Central memory CD8-positive, alpha-beta T cell (primary cell): ENCODE results near the gene GGT7.
"Not testable (repeated sequence)": the region's sequence is repeated elsewhere in the genome, so short reads cannot be mapped to it uniquely, and the experiment has no call there.

Experiments used
- ATAC-seq: fragments of 150-1000 bp; cut with Tn5 transposase; replicated peaks from 2 replicates; pipeline ENCODE4 v1.10.0; 2022; ENCODE audit warnings: mild to moderate bottlenecking, moderate FRiP score, moderate number of reproducible peaks; ENCODE audit not compliant: poor library complexity, severe bottlenecking; ENCODE audit errors: extremely low read depth
- DNase-seq, 2 donors: peaks; one replicate each; pipeline ENCODE4 v3.0.0; 2021; ENCODE audit warnings: low spot score in 2 of 2
- H3K27ac Mint-ChIP-seq: one replicate; pipeline ENCODE4 v1.8.0; 2022; ENCODE audit warnings: low read depth, mild to moderate bottlenecking, moderate library complexity, mixed read lengths
- H3K27me3 Mint-ChIP-seq: one replicate; pipeline ENCODE4 v1.8.0; 2022; ENCODE audit warnings: mixed read lengths
- H3K36me3 Mint-ChIP-seq: one replicate; pipeline ENCODE4 v1.8.0; 2022; ENCODE audit warnings: mild to moderate bottlenecking, moderate library complexity, mixed read lengths; ENCODE audit not compliant: insufficient read depth
- H3K4me1 Mint-ChIP-seq: one replicate; pipeline ENCODE4 v1.8.0; 2022; ENCODE audit warnings: mixed read lengths
- H3K4me3 Mint-ChIP-seq: one replicate; pipeline ENCODE4 v1.8.0; 2022; ENCODE audit warnings: mild to moderate bottlenecking, moderate library complexity, mixed read lengths
- H3K9me3 Mint-ChIP-seq: one replicate; pipeline ENCODE4 v1.8.0; 2022; ENCODE audit warnings: mixed read lengths

The GGT7 gene

DNA sequence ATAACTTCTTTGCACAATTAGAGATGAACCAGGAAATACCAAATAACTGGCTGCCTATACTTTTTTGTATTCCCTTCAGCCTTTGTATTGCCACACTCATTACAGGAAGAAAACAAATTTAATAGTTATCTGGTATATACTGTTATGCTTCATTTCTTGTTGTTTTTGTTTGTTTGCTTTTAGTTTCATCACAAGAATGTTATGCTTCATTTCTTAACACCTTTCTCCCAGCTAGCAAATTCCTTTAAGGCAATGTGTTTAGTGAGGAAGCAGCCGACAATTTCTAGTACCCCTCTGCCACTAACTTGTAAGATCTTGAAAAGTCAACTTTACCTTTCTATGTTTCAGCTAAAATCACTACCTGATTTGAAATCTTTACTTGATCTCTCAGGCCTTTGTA, 48.6 kb downstream of the GGT7 start:
- no peak for ATAC-seq
- no peak for DNase-seq
- peak overlapping the region; percentile 86 for H3K27ac Mint-ChIP-seq
- peak overlapping the region; percentile 87 for H3K4me3 Mint-ChIP-seq
- peaks cover 9% of the 10 kb centered on the region for H3K36me3 Mint-ChIP-seq
- H3K27me3 Mint-ChIP-seq: no peaks in the 10 kb centered on the region
- H3K4me1 Mint-ChIP-seq: peaks cover 38% of the 10 kb centered on the region
- no peaks in the 10 kb centered on the region for H3K9me3 Mint-ChIP-seq

DNA sequence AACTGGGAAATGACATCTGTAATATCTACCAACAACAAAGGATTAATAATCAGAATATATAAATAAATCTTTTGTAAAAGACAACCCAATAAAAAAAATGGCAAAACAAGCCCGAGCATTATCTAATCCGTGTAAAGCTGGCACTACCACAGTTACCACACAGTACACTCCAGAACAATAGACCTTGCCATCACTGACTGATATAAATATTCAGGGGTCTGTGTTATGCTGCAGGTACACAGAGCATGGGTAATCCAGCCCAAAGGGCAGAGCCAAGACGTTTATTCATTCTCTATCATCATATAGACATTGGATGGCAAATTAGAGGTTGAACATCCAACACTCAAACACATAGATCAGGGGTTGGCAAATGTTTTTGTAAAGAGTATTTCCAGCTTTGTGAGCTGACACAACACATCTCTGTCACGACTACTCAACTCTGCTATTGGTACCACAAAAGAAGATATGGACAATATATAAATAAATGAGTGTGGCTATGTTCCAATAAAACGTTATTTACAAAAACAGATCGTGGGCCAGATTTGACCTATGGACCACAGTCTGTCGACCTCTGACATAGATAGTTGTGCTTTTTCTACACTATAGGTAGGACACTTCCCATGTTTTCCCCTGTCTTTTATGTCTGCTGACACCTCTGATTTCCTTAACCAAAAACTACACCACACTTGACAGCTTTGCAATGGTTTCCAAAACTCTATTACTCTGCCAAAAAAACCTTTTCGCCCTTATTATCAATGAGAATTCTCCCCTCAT, 51.7 kb downstream of the GGT7 start:
- DNase-seq (no peak), ATAC-seq (no peak)
- H3K27me3 Mint-ChIP-seq: no peaks in the 10 kb centered on the region
- no peaks in the 10 kb centered on the region for H3K9me3 Mint-ChIP-seq
- H3K4me3 Mint-ChIP-seq: no peak overlapping the region
- peaks cover 54% of the 10 kb centered on the region for H3K4me1 Mint-ChIP-seq
- no peak overlapping the region for H3K27ac Mint-ChIP-seq
- peaks cover 9% of the 10 kb centered on the region for H3K36me3 Mint-ChIP-seq

DNA sequence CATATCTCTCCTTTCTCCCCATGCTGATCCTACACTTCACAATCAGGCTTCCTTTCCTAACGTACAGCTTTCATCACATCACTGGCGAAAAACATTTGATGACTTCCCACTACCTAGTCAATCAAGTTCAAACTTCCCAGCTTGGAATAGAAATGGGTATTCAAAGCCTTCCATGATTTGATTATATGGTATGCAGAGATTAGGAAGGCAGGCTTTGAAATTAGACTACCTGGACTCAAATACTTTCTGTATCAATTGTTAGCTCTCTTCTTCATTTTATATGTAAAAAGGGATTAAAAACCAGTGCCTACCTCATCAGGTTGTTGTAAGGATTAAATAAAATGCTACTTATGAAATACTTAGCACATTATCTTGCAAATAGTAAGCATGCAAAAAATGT, 54.9 kb downstream of the GGT7 start:
- Mint-ChIP-seq H3K4me3 (no peak overlapping the region), H3K27ac (no peak overlapping the region), H3K9me3 (no peaks in the 10 kb centered on the region), H3K36me3 (peaks cover 4% of the 10 kb centered on the region), H3K4me1 (peaks cover 43% of the 10 kb centered on the region), H3K27me3 (no peaks in the 10 kb centered on the region)
- DNase-seq (no peak), ATAC-seq (no peak)

DNA sequence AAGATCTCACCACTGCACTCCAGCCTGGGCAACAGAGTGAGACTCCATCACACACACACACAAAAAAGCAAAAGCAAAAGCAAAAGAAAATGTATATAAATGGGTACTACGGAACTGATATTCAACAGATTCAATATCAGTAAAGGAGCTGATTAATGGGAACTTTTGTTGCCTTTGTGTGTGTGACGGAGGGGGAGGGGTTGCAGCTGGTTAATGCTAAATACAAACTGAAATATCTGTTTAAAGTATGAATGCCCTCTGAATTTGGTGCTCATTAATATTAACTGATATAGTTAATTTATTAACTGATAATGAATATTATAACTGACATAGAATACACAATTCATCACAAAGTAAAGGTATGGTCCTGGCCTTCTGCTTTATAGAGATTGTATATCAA, 55.6 kb downstream of the GGT7 start:
- Mint-ChIP-seq H3K27ac (no peak overlapping the region), H3K9me3 (no peaks in the 10 kb centered on the region), H3K36me3 (peaks cover 4% of the 10 kb centered on the region), H3K4me1 (peaks cover 38% of the 10 kb centered on the region), H3K27me3 (no peaks in the 10 kb centered on the region), H3K4me3 (no peak overlapping the region)
- no peak for ATAC-seq
- no peak for DNase-seq

DNA sequence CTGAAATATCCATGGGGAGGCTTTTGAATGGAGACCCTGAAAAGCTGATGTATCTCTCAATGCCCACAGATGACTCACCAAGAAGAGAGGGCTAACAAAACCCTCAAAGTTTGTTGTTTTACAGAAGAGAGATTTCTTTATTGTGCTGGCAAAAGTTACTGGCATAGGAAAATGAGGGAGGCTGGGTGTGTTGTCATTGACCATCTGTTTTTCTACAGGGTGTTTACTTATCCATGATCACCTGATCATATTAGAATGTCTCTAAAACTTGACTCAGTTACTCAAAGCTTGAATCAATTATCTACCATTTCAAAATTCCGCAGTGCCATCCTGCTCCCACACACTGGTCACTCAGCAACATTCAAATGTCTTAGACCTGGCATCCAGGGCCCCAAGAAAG, 57.0 kb downstream of the GGT7 start:
- Mint-ChIP-seq H3K36me3 (no peaks in the 10 kb centered on the region), H3K27ac (no peak overlapping the region), H3K9me3 (no peaks in the 10 kb centered on the region), H3K27me3 (no peaks in the 10 kb centered on the region), H3K4me3 (no peak overlapping the region), H3K4me1 (peaks cover 23% of the 10 kb centered on the region)
- DNase-seq (no peak), ATAC-seq (no peak)

DNA sequence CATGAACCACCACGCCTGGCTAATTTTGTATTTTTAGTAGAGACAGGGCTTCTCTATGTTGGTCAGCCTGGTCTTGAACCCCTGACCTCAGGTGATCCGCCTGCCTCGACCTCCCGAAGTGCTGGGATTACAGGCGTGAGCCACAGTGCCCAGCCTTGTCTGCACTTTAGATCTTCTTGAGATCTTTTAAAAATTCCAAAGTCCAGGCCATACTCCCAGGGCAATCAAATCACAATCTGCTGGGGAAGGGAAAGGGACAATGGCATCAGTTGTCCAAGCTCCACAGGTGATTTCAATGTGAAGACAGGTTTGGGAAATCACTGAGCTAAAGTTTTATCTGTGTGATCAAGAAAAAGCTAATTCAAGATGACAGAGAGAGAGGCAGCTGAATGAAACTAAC, 64.1 kb downstream of the GGT7 start:
- Mint-ChIP-seq H3K4me1 (peaks cover 23% of the 10 kb centered on the region), H3K4me3 (no peak overlapping the region), H3K27me3 (no peaks in the 10 kb centered on the region), H3K36me3 (peaks cover 5% of the 10 kb centered on the region), H3K9me3 (no peaks in the 10 kb centered on the region), H3K27ac (no peak overlapping the region)
- ATAC-seq (no peak), DNase-seq (no peak)

DNA sequence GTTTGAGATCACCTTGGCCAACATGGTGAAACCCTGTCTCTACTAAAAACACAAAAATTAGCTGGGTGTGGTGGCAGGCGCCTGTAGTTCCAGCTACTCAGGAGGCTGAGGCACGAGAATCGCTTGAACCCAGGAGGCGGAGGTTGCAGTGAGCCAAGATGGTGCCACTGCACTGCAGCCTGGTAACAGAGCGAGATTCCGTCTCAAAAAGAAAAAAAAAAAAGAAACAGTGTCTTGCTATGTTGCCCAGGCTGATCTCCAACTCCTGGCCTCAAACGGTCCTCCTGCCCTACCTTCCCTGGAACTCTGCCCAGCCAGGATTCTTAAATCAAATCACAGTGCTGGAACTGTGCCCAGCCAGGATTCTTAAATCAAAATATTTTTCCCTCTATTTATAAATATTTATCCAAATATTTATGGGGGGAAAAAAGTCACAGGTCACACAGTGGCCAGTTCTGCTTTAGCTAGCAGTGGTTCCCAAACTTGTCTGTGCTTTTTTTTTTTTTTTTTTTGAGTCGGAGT, 64.7 kb downstream of the GGT7 start:
- not testable (repeated sequence) for H3K27ac Mint-ChIP-seq, H3K27me3 Mint-ChIP-seq, H3K9me3 Mint-ChIP-seq, DNase-seq, ATAC-seq, H3K36me3 Mint-ChIP-seq, H3K4me3 Mint-ChIP-seq
- peaks cover 23% of the 10 kb centered on the region for H3K4me1 Mint-ChIP-seq

DNA sequence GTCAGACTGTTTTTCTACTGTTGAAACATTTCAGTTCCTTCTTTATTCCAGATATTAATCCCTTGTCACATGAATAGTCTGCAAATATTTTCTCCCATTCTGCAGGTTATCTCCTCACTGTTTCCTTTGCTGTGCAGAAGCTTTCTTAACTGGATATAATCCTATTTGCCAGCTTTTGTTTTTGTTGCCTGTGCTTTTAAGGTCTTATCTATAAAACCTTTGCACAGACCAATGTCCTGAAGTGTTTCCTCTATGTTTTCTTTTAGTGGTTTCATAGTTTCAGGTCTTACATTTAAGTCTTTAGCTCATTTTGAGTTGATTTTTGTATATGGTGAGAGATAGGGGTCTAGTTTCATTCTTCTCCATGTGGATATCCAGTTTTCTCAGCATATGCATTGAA, 66.4 kb downstream of the GGT7 start:
- Mint-ChIP-seq H3K9me3 (no peaks in the 10 kb centered on the region), H3K27me3 (no peaks in the 10 kb centered on the region), H3K4me3 (no peak overlapping the region), H3K36me3 (peaks cover 11% of the 10 kb centered on the region), H3K27ac (no peak overlapping the region), H3K4me1 (peaks cover 32% of the 10 kb centered on the region)
- no peak for ATAC-seq
- DNase-seq: no peak

DNA sequence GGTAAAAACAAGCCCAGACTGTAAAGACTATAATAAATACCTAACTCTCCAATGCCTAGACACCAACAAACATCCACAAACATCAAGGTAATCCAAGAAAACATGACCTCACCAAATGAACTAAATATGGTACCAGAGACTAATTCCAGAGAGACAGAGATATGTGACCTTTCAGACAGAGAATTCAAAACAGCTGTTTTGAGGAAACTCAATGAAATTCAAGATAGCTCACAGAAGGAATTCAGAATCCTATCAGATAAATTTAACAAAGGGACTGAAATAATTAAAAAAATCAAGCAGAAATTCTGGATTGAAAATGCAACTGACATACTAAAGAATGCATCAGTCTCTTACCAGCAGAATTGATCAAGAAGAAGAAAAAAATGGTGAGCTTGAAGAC, 73.8 kb downstream of the GGT7 start:
- peaks cover 8% of the 10 kb centered on the region for H3K36me3 Mint-ChIP-seq
- no peaks in the 10 kb centered on the region for H3K27me3 Mint-ChIP-seq
- peaks cover 60% of the 10 kb centered on the region for H3K4me1 Mint-ChIP-seq
- ATAC-seq (no peak), DNase-seq (no peak)
- H3K27ac Mint-ChIP-seq: peak overlapping the region; percentile 54
- no peak overlapping the region for H3K4me3 Mint-ChIP-seq
- no peaks in the 10 kb centered on the region for H3K9me3 Mint-ChIP-seq

DNA sequence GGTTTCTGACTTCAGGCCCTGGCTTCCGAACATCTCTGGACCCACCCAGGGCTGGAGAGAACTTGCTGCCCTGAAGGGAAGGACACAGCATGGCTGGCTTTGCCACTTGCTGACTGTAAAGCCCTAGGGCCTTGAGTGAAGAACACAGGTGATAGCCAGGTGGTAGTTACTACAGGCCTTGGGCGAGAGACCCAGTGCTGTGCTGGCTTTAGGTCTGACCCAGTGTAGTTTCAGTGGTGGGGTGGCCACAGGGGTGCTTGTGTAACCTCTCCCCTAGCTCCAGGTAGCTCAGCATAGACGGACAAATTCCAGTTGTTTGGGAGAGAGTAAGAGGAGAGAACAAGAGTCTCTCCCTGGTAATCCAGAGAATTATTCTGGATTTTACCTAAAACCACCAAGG, 74.3 kb downstream of the GGT7 start:
- Mint-ChIP-seq H3K4me3 (no peak overlapping the region), H3K36me3 (peaks cover 7% of the 10 kb centered on the region), H3K27ac (peak overlapping the region; percentile 54), H3K9me3 (no peaks in the 10 kb centered on the region), H3K4me1 (peaks cover 63% of the 10 kb centered on the region), H3K27me3 (no peaks in the 10 kb centered on the region)
- no peak for DNase-seq
- no peak for ATAC-seq

DNA sequence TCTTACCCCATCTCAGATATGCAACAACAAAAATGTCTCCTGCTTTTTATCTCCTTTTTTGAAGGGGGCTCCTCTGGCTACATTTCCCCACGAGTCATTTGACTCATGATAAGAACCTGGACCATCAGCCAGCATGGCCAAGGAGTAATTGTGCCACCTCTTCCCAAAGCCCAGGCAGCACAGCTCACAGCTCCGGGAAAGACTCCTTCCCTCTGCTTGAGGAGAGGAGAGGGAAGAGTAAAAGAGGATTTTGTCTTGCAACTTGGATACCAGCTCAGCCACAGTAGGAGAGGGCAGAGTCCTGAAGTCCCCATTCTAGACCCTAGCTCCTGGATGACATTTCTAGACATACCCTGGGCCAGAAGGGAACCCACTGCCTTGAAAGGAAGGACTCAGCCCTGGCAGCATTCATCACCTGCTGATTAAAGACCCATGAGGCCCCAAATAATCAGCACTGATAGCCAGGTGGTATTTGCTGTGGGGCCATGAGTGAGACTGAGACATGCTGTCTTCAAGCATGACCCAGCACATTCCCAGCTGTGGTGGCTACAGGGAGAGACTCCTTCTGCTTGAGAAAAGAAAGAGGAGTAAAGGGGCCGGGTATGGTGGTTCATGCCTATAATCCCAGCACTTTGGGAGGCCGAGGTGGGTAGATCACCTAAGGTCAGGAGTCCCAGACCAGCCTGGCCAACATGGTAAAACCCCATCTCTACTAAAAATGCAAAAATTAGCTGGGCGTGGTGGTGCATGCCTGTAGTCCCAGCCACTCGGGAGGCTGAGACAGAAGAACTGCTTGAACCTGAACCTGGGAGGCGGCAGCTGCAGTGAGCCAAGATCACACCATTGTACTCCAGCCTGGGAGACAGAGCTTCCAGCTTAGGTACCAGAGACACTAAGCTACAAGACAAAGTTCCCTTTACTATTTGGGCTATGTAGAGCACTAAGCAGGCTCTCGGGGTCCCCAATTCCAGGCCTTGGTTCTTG, 75.4 kb downstream of the GGT7 start:
- H3K27me3 Mint-ChIP-seq: no peaks in the 10 kb centered on the region
- ATAC-seq (no peak), DNase-seq (no peak)
- no peak overlapping the region for H3K4me3 Mint-ChIP-seq
- no peak overlapping the region for H3K27ac Mint-ChIP-seq
- H3K36me3 Mint-ChIP-seq: peaks cover 7% of the 10 kb centered on the region
- no peaks in the 10 kb centered on the region for H3K9me3 Mint-ChIP-seq
- H3K4me1 Mint-ChIP-seq: peaks cover 63% of the 10 kb centered on the region
